MCF 10A (cell line): Measurements from ENCODE around the gene ISOC2. TPM values are rescaled to one million over a fixed set of nuclear protein-coding genes. Genes with fewer than 3 reads are reported as not detected.

Source experiments
- BruUV-seq: library from RNA; stranded (reverse); fragments of 400-500 nt; replicated peaks from 2 replicates; lab custom pipeline; 2021; lab: Mats Ljungman, UMichigan
- CTCF ChIA-PET: fragments of 300-600 bp; sonication (Branson Sonifier 250); formaldehyde crosslinking; extraction: SDS; loops from one replicate; lab custom pipeline; 2021; ENCODE audit warnings: antibody characterized with exemption, inconsistent platforms; lab: Yijun Ruan, JAX
- POLR2A ChIA-PET: fragments of 300-600, 350-650 bp; sonication (Branson Sonifier 250); formaldehyde crosslinking; extraction: SDS; loops from one replicate; lab custom pipeline; 2020; ENCODE audit warnings: antibody characterized with exemption, inconsistent platforms; lab: Yijun Ruan, JAX
- DNase-seq: peaks from one replicate; pipeline ENCODE4 v3.0.0-alpha.2; 2018; ENCODE audit not compliant: unreplicated experiment
- H3K27ac Mint-ChIP-seq: one replicate; pipeline ENCODE4 v1.8.0; 2022; ENCODE audit warnings: mild to moderate bottlenecking, low read depth, mixed read lengths; ENCODE audit not compliant: unreplicated experiment
- H3K27me3 Mint-ChIP-seq: one replicate; pipeline ENCODE4 v1.8.0; 2022; ENCODE audit warnings: mixed read lengths; ENCODE audit not compliant: insufficient read depth, unreplicated experiment
- H3K36me3 Mint-ChIP-seq: one replicate; pipeline ENCODE4 v1.8.0; 2022; ENCODE audit warnings: mild to moderate bottlenecking, moderate library complexity, mixed read lengths; ENCODE audit not compliant: insufficient read depth, unreplicated experiment
- H3K4me1 Mint-ChIP-seq: one replicate; pipeline ENCODE4 v1.8.0; 2022; ENCODE audit warnings: mixed read lengths; ENCODE audit not compliant: insufficient read depth, unreplicated experiment
- H3K4me3 Mint-ChIP-seq: one replicate; pipeline ENCODE4 v1.8.0; 2022; ENCODE audit warnings: mild to moderate bottlenecking, moderate library complexity, mixed read lengths; ENCODE audit not compliant: unreplicated experiment
- H3K9me3 Mint-ChIP-seq: one replicate; pipeline ENCODE4 v1.8.0; 2022; ENCODE audit warnings: mixed read lengths; ENCODE audit not compliant: unreplicated experiment
- intact Hi-C: fragments of 100-400 bp; cut with micrococcal nuclease; formaldehyde crosslinking; loops from 2 replicates; pipeline ENCODE4 v1.14.1; 2022
- total RNA-seq: library from RNA; stranded (reverse); gene quantifications from 2 replicates; pipeline ENCODE4 v1.2.3, GENCODE V29; 2022
- TF ChIP-seq, protein P1 (sequence below): fragments of 200-600 bp; IDR thresholded peaks from one replicate; pipeline ENCODE4 v1.8.0; 2022; ENCODE audit warnings: antibody characterized with exemption, mild to moderate bottlenecking; ENCODE audit not compliant: unreplicated experiment

Gene ISOC2
- total RNA-seq, 1 experiment from 2014 or later = 59.9 TPM

DNA sequence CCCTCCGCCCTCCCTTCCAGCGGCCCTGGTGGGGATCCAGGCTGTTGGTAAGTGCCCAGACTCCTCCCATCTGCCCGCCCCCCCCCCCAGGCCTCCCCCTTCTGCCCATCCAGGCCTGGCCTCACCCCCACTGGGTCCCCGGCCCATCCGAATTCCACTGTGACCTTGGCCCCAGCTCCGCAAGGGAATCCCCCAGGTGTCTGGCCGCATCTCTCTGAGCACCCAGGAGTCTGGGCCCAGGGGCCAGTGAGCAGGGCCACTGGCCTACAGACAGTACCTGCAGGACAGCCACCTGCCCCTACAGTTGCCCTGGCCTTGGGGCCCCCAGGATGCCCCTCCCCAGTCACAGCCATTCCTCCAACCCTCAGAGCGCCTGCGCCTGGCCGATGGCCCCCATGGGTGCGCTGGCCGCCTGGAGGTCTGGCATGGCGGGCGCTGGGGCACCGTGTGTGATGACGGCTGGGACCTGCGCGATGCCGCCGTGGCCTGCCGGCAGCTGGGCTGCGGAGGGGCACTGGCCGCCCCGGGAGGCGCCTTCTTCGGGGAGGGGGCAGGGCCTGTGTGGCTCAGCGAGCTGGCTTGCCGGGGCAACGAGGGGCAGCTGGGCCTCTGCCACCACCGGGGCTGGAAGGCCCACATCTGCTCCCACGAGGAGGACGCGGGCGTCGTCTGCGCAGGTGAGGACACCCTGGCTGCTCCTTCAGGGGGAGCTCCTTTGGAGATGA lies 27.7 kb upstream of the ISOC2 start:
- intact Hi-C loops = no loop called here
- no peak overlapping the region for H3K4me3 Mint-ChIP-seq
- DNase-seq = no peak
- no peaks in the 10 kb centered on the region for H3K9me3 Mint-ChIP-seq
- POLR2A ChIA-PET = no interaction called here
- CTCF ChIA-PET = interaction anchor here (0.6 to 1.0 kb wide), 3 partner anchors 12 to 15 kb away, joined by 3 read pairs; no protein-coding TSS in a partner anchor
- BruUV-seq = no TSS peak
- H3K36me3 Mint-ChIP-seq = peaks cover under 1% of the 10 kb centered on the region
- TF ChIP-seq, protein P1, sequence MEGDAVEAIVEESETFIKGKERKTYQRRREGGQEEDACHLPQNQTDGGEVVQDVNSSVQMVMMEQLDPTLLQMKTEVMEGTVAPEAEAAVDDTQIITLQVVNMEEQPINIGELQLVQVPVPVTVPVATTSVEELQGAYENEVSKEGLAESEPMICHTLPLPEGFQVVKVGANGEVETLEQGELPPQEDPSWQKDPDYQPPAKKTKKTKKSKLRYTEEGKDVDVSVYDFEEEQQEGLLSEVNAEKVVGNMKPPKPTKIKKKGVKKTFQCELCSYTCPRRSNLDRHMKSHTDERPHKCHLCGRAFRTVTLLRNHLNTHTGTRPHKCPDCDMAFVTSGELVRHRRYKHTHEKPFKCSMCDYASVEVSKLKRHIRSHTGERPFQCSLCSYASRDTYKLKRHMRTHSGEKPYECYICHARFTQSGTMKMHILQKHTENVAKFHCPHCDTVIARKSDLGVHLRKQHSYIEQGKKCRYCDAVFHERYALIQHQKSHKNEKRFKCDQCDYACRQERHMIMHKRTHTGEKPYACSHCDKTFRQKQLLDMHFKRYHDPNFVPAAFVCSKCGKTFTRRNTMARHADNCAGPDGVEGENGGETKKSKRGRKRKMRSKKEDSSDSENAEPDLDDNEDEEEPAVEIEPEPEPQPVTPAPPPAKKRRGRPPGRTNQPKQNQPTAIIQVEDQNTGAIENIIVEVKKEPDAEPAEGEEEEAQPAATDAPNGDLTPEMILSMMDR = no peak
- H3K27ac Mint-ChIP-seq = no peak overlapping the region
- H3K27me3 Mint-ChIP-seq = no peaks in the 10 kb centered on the region
- H3K4me1 Mint-ChIP-seq = peaks cover 25% of the 10 kb centered on the region

- CTCF ChIA-PET = interaction anchor here (0.5 to 3.1 kb wide), 8 partner anchors 13 to 812 kb away, joined by 3 to 20 read pairs (median 4); partner anchors contain the start of gene ZNF865
- no TSS peak for BruUV-seq
- TF ChIP-seq, protein P1 = no peak
- H3K27ac Mint-ChIP-seq = peak within 1 kb of the TSS; percentile 87
- H3K9me3 Mint-ChIP-seq = no peaks in the 10 kb centered on the region
- H3K36me3 Mint-ChIP-seq = no peaks in the 10 kb centered on the region
- no peaks in the 10 kb centered on the region for H3K27me3 Mint-ChIP-seq
- POLR2A ChIA-PET = interaction anchor here (1.3 to 3.9 kb wide), 3 partner anchors 8 to 26 kb away, joined by 4 to 46 read pairs (median 5); partner anchors contain the start of genes ISOC2 and ZNF628
- DNase-seq = no peak
- H3K4me3 Mint-ChIP-seq = peak within 1 kb of the TSS; percentile 55
- intact Hi-C loops = no loop called here
- H3K4me1 Mint-ChIP-seq = peaks cover 25% of the 10 kb centered on the region
Measured at GRCh38 chr19:55487924-55488687, 26.7 kb upstream of the ISOC2 start, which contains the start of gene SSC5D. TSS of gene SSC5D (plus strand) at chr19:55488436. CDS start at chr19:55488590, 154 bp downstream.

GRCh38 chr19:55486971-55487923 lies 25.8 kb upstream of the ISOC2 start:
- peaks cover 23% of the 10 kb centered on the region for H3K4me1 Mint-ChIP-seq
- peak; percentile 83 for DNase-seq
- no peaks in the 10 kb centered on the region for H3K27me3 Mint-ChIP-seq
- intact Hi-C loops = no loop called here
- no peaks in the 10 kb centered on the region for H3K9me3 Mint-ChIP-seq
- TSS peak; percentile 66 for BruUV-seq
- peak overlapping the region; percentile 87 for H3K27ac Mint-ChIP-seq
- CTCF ChIA-PET = interaction anchor here (0.5 to 3.1 kb wide), 11 partner anchors 10 to 811 kb away, joined by 3 to 20 read pairs (median 4); partner anchors contain the start of gene ZNF865
- H3K4me3 Mint-ChIP-seq = peak overlapping the region; percentile 55
- H3K36me3 Mint-ChIP-seq = no peaks in the 10 kb centered on the region
- TF ChIP-seq, protein P1 = no peak
- POLR2A ChIA-PET = interaction anchor here (0.8 to 3.9 kb wide), 6 partner anchors 9 to 228 kb away, joined by 3 to 46 read pairs (median 4); partner anchors contain the start of genes ISOC2, PPP6R1, UBE2S and ZNF628
